ENCODE data around the gene IGFBP1.

IGFBP1 gene

DNA sequence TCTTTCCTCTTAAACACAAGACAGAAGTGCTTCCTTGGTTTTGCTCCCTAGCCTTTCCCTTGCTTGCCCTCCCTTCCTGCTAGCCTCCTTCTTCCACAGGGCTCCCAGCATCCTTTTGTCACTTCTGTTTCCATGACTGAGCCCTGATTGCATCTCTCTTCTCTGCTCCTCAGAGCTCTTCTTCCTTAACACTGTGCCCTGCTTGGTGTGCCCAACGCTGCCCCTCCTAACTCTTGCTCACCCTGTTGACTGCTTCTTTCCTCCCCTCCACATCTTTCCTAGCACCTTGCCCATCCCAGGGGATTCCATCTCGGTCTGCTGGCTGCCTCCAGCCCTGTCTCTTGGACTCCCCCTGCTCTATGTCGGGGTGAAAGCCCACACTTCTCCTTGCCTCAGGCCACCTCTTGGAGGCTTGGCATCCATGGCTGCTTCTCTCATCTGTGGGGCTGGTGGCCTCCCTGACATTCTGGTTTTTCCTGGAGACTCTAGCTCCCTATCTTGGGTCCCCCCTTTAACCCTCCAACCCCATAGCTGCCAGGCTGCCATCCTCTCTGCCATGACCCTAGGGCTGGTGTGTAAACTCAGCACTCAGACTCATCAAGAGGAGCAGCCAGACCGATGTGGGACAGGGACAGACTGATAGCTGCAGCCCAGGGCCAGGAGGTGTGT, 5.8 kb downstream of the IGFBP1 start:
- no peak for TF ChIP-seq CTCF (IDR thresholded peaks at IDR 0.05)

GRCh38 chr7:45894665-45895062, 6.4 kb downstream of the IGFBP1 start:
- Histone ChIP-seq H3K4me3 (ENCODE audit: low read depth, low read length) (no peak overlapping the region), H3K27ac (no peak overlapping the region)

More for the DNA sequence above, 5.8 kb downstream of the IGFBP1 start:
- H3K79me2 ChIP-seq, result no peaks in the 10 kb centered on the region
- no peak overlapping the region for H2AFZ ChIP-seq
- H3K27me3 ChIP-seq (ENCODE audit: control insufficient read depth, insufficient read depth, low read length), result no peaks in the 10 kb centered on the region
- H3K27ac ChIP-seq, result no peak overlapping the region
- no peaks in the 10 kb centered on the region for H3K4me1 ChIP-seq
- H3K4me3 ChIP-seq (ENCODE audit: low read depth, low read length), result no peak overlapping the region
- H3K4me2 ChIP-seq (ENCODE audit: low read length), result no peak overlapping the region
- H3K9ac ChIP-seq, result no peak overlapping the region
- no peaks in the 10 kb centered on the region for H3K9me3 ChIP-seq (ENCODE audit: control insufficient read depth, low read length)
- no peaks in the 10 kb centered on the region for H3K36me3 ChIP-seq (ENCODE audit: control insufficient read depth, insufficient read depth, low read length)

GRCh38 chr7:45897042-45897690, 8.9 kb downstream of the IGFBP1 start:
- H3K9ac ChIP-seq, result no peak overlapping the region

More at GRCh38 chr7:45894665-45895062, 6.4 kb downstream of the IGFBP1 start:
- Histone ChIP-seq H3K4me1 (no peaks in the 10 kb centered on the region), H3K79me2 (no peaks in the 10 kb centered on the region), H3K27me3 (ENCODE audit: control insufficient read depth, insufficient read depth, low read length) (no peaks in the 10 kb centered on the region), H3K4me2 (ENCODE audit: low read length) (no peak overlapping the region), H3K9me3 (ENCODE audit: control insufficient read depth, low read length) (no peaks in the 10 kb centered on the region), H3K36me3 (ENCODE audit: control insufficient read depth, insufficient read depth, low read length) (no peaks in the 10 kb centered on the region), H3K9ac (no peak overlapping the region), H2AFZ (no peak overlapping the region)
- no peak for TF ChIP-seq CTCF (IDR thresholded peaks at IDR 0.05)

DNA sequence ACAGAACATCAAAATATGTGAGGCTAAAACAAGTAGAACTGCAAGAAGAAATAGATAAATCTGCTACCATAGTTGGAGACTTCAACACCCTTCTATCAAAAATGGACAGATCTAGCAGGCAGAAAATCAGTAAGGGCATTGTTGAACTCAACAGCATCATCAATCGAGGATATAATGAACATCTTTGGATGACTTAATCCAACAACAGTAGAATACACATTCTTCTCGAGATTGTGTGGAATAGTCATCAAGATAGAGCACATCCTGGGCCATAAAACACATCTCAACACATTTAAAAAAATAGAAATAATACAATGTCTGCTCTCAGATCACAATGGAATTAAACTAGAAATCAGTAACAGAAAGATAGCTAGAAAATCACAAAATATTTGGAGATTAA, 9.9 kb downstream of the IGFBP1 start:
- H2AFZ ChIP-seq, result no peak overlapping the region
- no peak for TF ChIP-seq CTCF (IDR thresholded peaks at IDR 0.05)
- no peak overlapping the region for H3K9ac ChIP-seq
- H3K79me2 ChIP-seq, result no peaks in the 10 kb centered on the region
- no peaks in the 10 kb centered on the region for H3K27me3 ChIP-seq (ENCODE audit: control insufficient read depth, insufficient read depth, low read length)
- H3K36me3 ChIP-seq (ENCODE audit: control insufficient read depth, insufficient read depth, low read length), result no peaks in the 10 kb centered on the region
- H3K4me2 ChIP-seq (ENCODE audit: low read length), result no peak overlapping the region
- no peaks in the 10 kb centered on the region for H3K4me1 ChIP-seq
- no peak overlapping the region for H3K27ac ChIP-seq
- H3K9me3 ChIP-seq (ENCODE audit: control insufficient read depth, low read length), result no peaks in the 10 kb centered on the region
- no peak overlapping the region for H3K4me3 ChIP-seq (ENCODE audit: low read depth, low read length)

More at GRCh38 chr7:45897042-45897690, 8.9 kb downstream of the IGFBP1 start:
- Histone ChIP-seq H3K36me3 (ENCODE audit: control insufficient read depth, insufficient read depth, low read length) (no peaks in the 10 kb centered on the region), H3K79me2 (no peaks in the 10 kb centered on the region), H3K4me1 (no peaks in the 10 kb centered on the region), H3K27me3 (ENCODE audit: control insufficient read depth, insufficient read depth, low read length) (no peaks in the 10 kb centered on the region), H3K9me3 (ENCODE audit: control insufficient read depth, low read length) (no peaks in the 10 kb centered on the region), H3K4me2 (ENCODE audit: low read length) (no peak overlapping the region), H3K4me3 (ENCODE audit: low read depth, low read length) (no peak overlapping the region), H3K27ac (no peak overlapping the region), H2AFZ (no peak overlapping the region)
- no peak for TF ChIP-seq CTCF (IDR thresholded peaks at IDR 0.05)
